H1 (cell line): ENCODE results near the gene MT4. TPM values are rescaled to one million over a fixed set of nuclear protein-coding genes. Genes with fewer than 3 reads are reported as not detected.

Source experiments
- CTCF ChIA-PET: fragments of 300-600 bp; sonication (Branson Sonifier 250); formaldehyde crosslinking; loops from one replicate; lab custom pipeline; 2021; ENCODE audit not compliant: partially characterized antibody; lab: Charles Lee
- POLR2A ChIA-PET: fragments of 300-600 bp; sonication (Branson Sonifier 250); formaldehyde crosslinking; loops from one replicate; lab custom pipeline; 2021; ENCODE audit warnings: inconsistent platforms; ENCODE audit not compliant: partially characterized antibody; lab: Charles Lee
- DNase-seq, 2 experiments: peaks; one replicate each; pipeline versions ENCODE4 v3.0.0 to v3.0.0-alpha.2; 2010 to 2022; ENCODE audit warnings: low spot score in 2 of 2, low read depth in 1 of 2, mixed read lengths in 1 of 2
- FAIRE-seq: peaks from 2 replicates; lab custom pipeline; 2011; peaks lifted over from hg19 to GRCh38; lab: Jason Lieb, UNC
- H2AFZ ChIP-seq: 2 replicates; pipeline ENCODE4 v1.8.1; 2012; ENCODE audit warnings: low read length, inconsistent platforms
- H2AK5ac ChIP-seq: 2 replicates; pipeline ENCODE4 v1.6.1; 2013; ENCODE audit warnings: low read depth, low read length
- H2BK120ac ChIP-seq: replicated peaks from 2 replicates; pipeline ENCODE3; 2013; ENCODE audit warnings: low read depth, low read length, inconsistent platforms
- H2BK12ac ChIP-seq: 2 replicates; pipeline ENCODE4 v1.6.1; 2013; ENCODE audit warnings: low read depth, low read length
- H2BK15ac ChIP-seq: 2 replicates; pipeline ENCODE4 v1.6.1; 2013; ENCODE audit warnings: low read length
- H2BK20ac ChIP-seq: 2 replicates; pipeline ENCODE4 v1.6.1; 2013; ENCODE audit warnings: low read length
- H2BK5ac ChIP-seq: 2 replicates; pipeline ENCODE4 v1.6.1; 2013; ENCODE audit warnings: low read depth, low read length
- H3K14ac ChIP-seq: 2 replicates; pipeline ENCODE4 v1.6.1; 2013; ENCODE audit warnings: inconsistent platforms; ENCODE audit not compliant: insufficient read length
- H3K18ac ChIP-seq: 2 replicates; pipeline ENCODE4 v1.6.1; 2013; ENCODE audit warnings: low read length; ENCODE audit errors: extremely low read depth
- H3K23ac ChIP-seq: 2 replicates; pipeline ENCODE4 v1.6.1; 2013; ENCODE audit warnings: inconsistent platforms; ENCODE audit not compliant: insufficient read length
- H3K23me2 ChIP-seq: 2 replicates; pipeline ENCODE4 v1.6.1; 2013; ENCODE audit warnings: low read depth, low read length
- H3K27ac ChIP-seq: 2 replicates; pipeline ENCODE4 v1.6.1; 2011; ENCODE audit warnings: low read depth, low read length, inconsistent platforms
- H3K27me3 ChIP-seq, 4 experiments: replicated peaks in 1 of 4; 1 replicate in 1 of 4; 2 replicates in 3 of 4; pipeline versions ENCODE4 v1.6.1 to v1.8.1; 2011 to 2013; ENCODE audit warnings: low read length in 3 of 4, mild to moderate bottlenecking in 3 of 4, inconsistent platforms in 2 of 4, mixed read lengths in 2 of 4, moderate library complexity in 1 of 4; ENCODE audit not compliant: control insufficient read depth in 3 of 4, insufficient read depth in 3 of 4; ENCODE audit errors: extremely low read depth in 1 of 4
- H3K36me3 ChIP-seq, 4 experiments: 2 replicates each; pipeline versions ENCODE4 v1.6.1 to v1.8.1; 2011 to 2013; ENCODE audit warnings: mild to moderate bottlenecking in 4 of 4, low read length in 3 of 4, moderate library complexity in 2 of 4, control low read depth in 1 of 4, inconsistent platforms in 1 of 4; ENCODE audit not compliant: insufficient read depth in 4 of 4, control insufficient read depth in 2 of 4
- H3K4ac ChIP-seq: replicated peaks from 2 replicates; pipeline ENCODE3; 2013; ENCODE audit warnings: low read length, low read depth, mixed read lengths, inconsistent platforms; ENCODE audit not compliant: insufficient read length
- H3K4me1 ChIP-seq, 4 experiments: replicated peaks in 1 of 4; 1 replicate in 1 of 4; 2 replicates in 3 of 4; pipeline versions ENCODE4 v1.6.1 to v1.8.1; 2011 to 2013; ENCODE audit warnings: low read length in 3 of 4, inconsistent platforms in 2 of 4, mixed read lengths in 1 of 4; ENCODE audit not compliant: insufficient read depth in 4 of 4, control insufficient read depth in 3 of 4
- H3K4me2 ChIP-seq, 2 experiments: 2 replicates each; pipeline versions ENCODE4 v1.6.1 to v1.8.1; 2011 to 2013; ENCODE audit warnings: low read depth in 2 of 2, low read length in 2 of 2, control low read depth in 1 of 2, inconsistent platforms in 1 of 2, mild to moderate bottlenecking in 1 of 2; ENCODE audit not compliant: insufficient read depth in 1 of 2
- H3K4me3 ChIP-seq, 4 experiments: fragments of 200-600, 300-600 bp in 1 of 4; sonication (generic), shearing (Covaris generic), sonication (Bioruptor Twin) in 1 of 4; 2 replicates each; pipeline versions ENCODE4 v1.5.1 to v1.8.1; 2011 to 2016; ENCODE audit warnings: low read length in 4 of 4, low read depth in 3 of 4, control low read depth in 2 of 4, inconsistent platforms in 2 of 4, mild to moderate bottlenecking in 2 of 4, mixed read lengths in 1 of 4, moderate library complexity in 1 of 4; ENCODE audit not compliant: insufficient read depth in 2 of 4; ENCODE audit errors: extremely low read depth in 1 of 4
- H3K56ac ChIP-seq: replicated peaks from 2 replicates; pipeline ENCODE3; 2013; ENCODE audit warnings: low read depth, mild to moderate bottlenecking, mixed read lengths, low read length, inconsistent platforms; ENCODE audit not compliant: insufficient read length
- H3K79me1 ChIP-seq: 2 replicates; pipeline ENCODE4 v1.6.1; 2013; ENCODE audit warnings: low read depth, low read length, control low read depth
- H3K79me2 ChIP-seq, 2 experiments: 2 replicates each; pipeline versions ENCODE4 v1.6.1 to v1.8.1; 2012 to 2013; ENCODE audit warnings: low read length in 2 of 2, mild to moderate bottlenecking in 2 of 2, inconsistent platforms in 1 of 2; ENCODE audit not compliant: insufficient read depth in 2 of 2, control insufficient read depth in 1 of 2
- H3K9ac ChIP-seq, 4 experiments: replicated peaks in 1 of 4; 1 replicate in 1 of 4; 2 replicates in 3 of 4; pipeline versions ENCODE4 v1.6.1 to v1.8.1; 2011 to 2013; ENCODE audit warnings: low read depth in 3 of 4, low read length in 3 of 4, control low read depth in 2 of 4, mild to moderate bottlenecking in 2 of 4, moderate library complexity in 2 of 4, inconsistent platforms in 1 of 4; ENCODE audit errors: extremely low read depth in 1 of 4
- H3K9me3 ChIP-seq, 2 experiments: 2 replicates each; pipeline versions ENCODE4 v1.6.1 to v1.8.1; 2012 to 2013; ENCODE audit warnings: mild to moderate bottlenecking in 2 of 2, moderate library complexity in 2 of 2, control low read depth in 1 of 2, inconsistent platforms in 1 of 2, low read depth in 1 of 2, low read length in 1 of 2, mixed read lengths in 1 of 2; ENCODE audit not compliant: insufficient read depth in 2 of 2
- H4K20me1 ChIP-seq, 2 experiments: replicated peaks in 1 of 2; 2 replicates each; pipeline versions ENCODE3 to v1.8.1; 2011 to 2013; ENCODE audit warnings: inconsistent platforms in 2 of 2, low read length in 2 of 2, mild to moderate bottlenecking in 1 of 2; ENCODE audit not compliant: insufficient read depth in 2 of 2, control insufficient read depth in 1 of 2
- H4K5ac ChIP-seq: 2 replicates; pipeline ENCODE4 v1.6.1; 2013; ENCODE audit warnings: low read length, low read depth, mixed read lengths, inconsistent platforms; ENCODE audit not compliant: insufficient read length
- H4K8ac ChIP-seq: 2 replicates; pipeline ENCODE4 v1.8.0; 2013; ENCODE audit warnings: mild to moderate bottlenecking, moderate library complexity, low read length, inconsistent platforms; ENCODE audit not compliant: insufficient read depth; ENCODE audit errors: extremely low read depth
- H4K91ac ChIP-seq: replicated peaks from 2 replicates; pipeline ENCODE3; 2013; ENCODE audit warnings: low read length, mixed read lengths, inconsistent platforms; ENCODE audit not compliant: insufficient read length
- BCL11A ChIP-seq, 2 experiments: IDR thresholded peaks; one replicate each; pipeline ENCODE4 v1.6.1; 2011; ENCODE audit warnings: low read depth in 2 of 2, low read length in 2 of 2, mild to moderate bottlenecking in 2 of 2
- BRCA1 ChIP-seq: IDR thresholded peaks from 2 replicates; pipeline ENCODE4 v1.6.1; 2012; ENCODE audit warnings: low read depth, low read length, improper control_type of control experiment
- CBX5 ChIP-seq: fragments of 300-800, 300-1000 bp; sonication (generic); IDR thresholded peaks from 2 replicates; pipeline ENCODE4 v1.7.1; 2016; ENCODE audit warnings: antibody characterized with exemption, low read length, low read depth
- CHD1 ChIP-seq: IDR thresholded peaks from 2 replicates; pipeline ENCODE4 v1.6.1; 2012; ENCODE audit warnings: low read depth, low read length, improper control_type of control experiment
- CHD2 ChIP-seq: IDR thresholded peaks from 2 replicates; pipeline ENCODE4 v1.6.1; 2012; ENCODE audit warnings: low read length, improper control_type of control experiment
- EP300 ChIP-seq, 2 experiments: IDR thresholded peaks; 1 replicate in 1 of 2; 2 replicates in 1 of 2; pipeline ENCODE4 v1.6.1; 2011 to 2012; ENCODE audit warnings: low read depth in 2 of 2, low read length in 2 of 2, mild to moderate bottlenecking in 2 of 2, borderline replicate concordance in 1 of 2, inconsistent platforms in 1 of 2, moderate library complexity in 1 of 2
- FOSL1 ChIP-seq: IDR thresholded peaks from 2 replicates; pipeline ENCODE4 v1.6.1; 2011; ENCODE audit warnings: mild to moderate bottlenecking, low read depth, low read length, moderate library complexity; ENCODE audit not compliant: insufficient read depth
- KDM5A ChIP-seq: fragments of 200-600 bp; IDR thresholded peaks from 2 replicates; pipeline ENCODE4 v1.7.1; 2012; ENCODE audit warnings: mild to moderate bottlenecking, low read length, inconsistent platforms, mixed read lengths
- MAFK ChIP-seq: IDR thresholded peaks from 2 replicates; pipeline ENCODE4 v1.6.1; 2012; ENCODE audit warnings: low read depth, mild to moderate bottlenecking, improper control_type of control experiment, low read length
- RNF2 ChIP-seq: fragments of 200-900, 300-1000 bp; sonication (generic); IDR thresholded peaks from 2 replicates; pipeline ENCODE4 v1.7.1; 2016; ENCODE audit warnings: borderline replicate concordance, low read depth, mild to moderate bottlenecking, antibody characterized with exemption, low read length; ENCODE audit not compliant: poor library complexity, severe bottlenecking; ENCODE audit errors: missing control alignments
- SAP30 ChIP-seq: fragments of 300-600 bp; sonication (generic); IDR thresholded peaks from 2 replicates; pipeline ENCODE4 v1.7.1; 2012; ENCODE audit warnings: low read length, moderate library complexity, mild to moderate bottlenecking, inconsistent platforms; ENCODE audit not compliant: insufficient read depth, insufficient replicate concordance
- SIRT6 ChIP-seq: IDR thresholded peaks from one replicate; pipeline ENCODE4 v1.7.1; 2012; ENCODE audit warnings: low read length, inconsistent platforms
- TCF12 ChIP-seq: IDR thresholded peaks from 2 replicates; pipeline ENCODE4 v1.6.1; 2011; ENCODE audit warnings: low read depth, mild to moderate bottlenecking, low read length
- WGBS, 2 experiments: shearing (Covaris generic) in 1 of 2; methylation state at CpG; one replicate each; pipeline versions ENCODE4 v1.1.6 to v1.1.7; 2013 to 2015; ENCODE audit warnings: low lambda C conversion rate in 2 of 2, mixed read lengths in 2 of 2, inconsistent platforms in 1 of 2, low coverage in 1 of 2, missing lambda C conversion rate in 1 of 2; ENCODE audit not compliant: insufficient replicate concordance in 2 of 2, insufficient coverage in 1 of 2, insufficient read length in 1 of 2; ENCODE audit errors: extremely low coverage in 1 of 2, missing lambda C conversion rate in 1 of 2; 5-methylcytosine and 5-hydroxymethylcytosine counted together
- polyA plus RNA-seq, 7 experiments: library from polyadenylated mRNA; depleted of rRNA in 3 of 7; stranded (reverse) in 5 of 7; unstranded in 2 of 7; fragments of >200 nt in 5 of 7; fragments of 200-250 nt in 2 of 7; gene quantifications; 1 replicate in 5 of 7; 2 replicates in 1 of 7; 4 replicates in 1 of 7; pipeline versions ENCODE4 v1.2.1 to v1.2.3, GENCODE V29; 2011 to 2013; ENCODE audit warnings: missing spikeins in 2 of 7, mixed read lengths in 2 of 7
- total RNA-seq: library from RNA; stranded (reverse); fragmentation: NEBNext Ultra II Directional; extraction: Animal tissue kit (Norgen Biotek cat#: 25700); gene quantifications from 2 replicates; pipeline ENCODE4 v1.2.1, GENCODE V29; 2021

The MT4 gene
- total and polyA plus RNA-seq, 2 of the 8 experiments (the other 6 are each of a cell fraction or from before 2014, with no cell fraction given) = not detected

GRCh38 chr16:56561126-56561525 lies 3.7 kb upstream of the MT4 start:
- FAIRE-seq = no peak
- no peak overlapping the region for H3K18ac ChIP-seq
- H3K4me1 ChIP-seq = no peaks in the 10 kb centered on the region
- no peak overlapping the region for H4K5ac ChIP-seq
- H3K79me2 ChIP-seq = no peaks in the 10 kb centered on the region
- H4K8ac ChIP-seq = no peak overlapping the region
- no peak overlapping the region for H2AFZ ChIP-seq
- no peak overlapping the region for H3K27ac ChIP-seq
- no peak overlapping the region for H2BK120ac ChIP-seq
- H2AK5ac ChIP-seq = no peak overlapping the region
- DNase-seq = no peak
- no peak overlapping the region for H3K56ac ChIP-seq
- no peak overlapping the region for H3K14ac ChIP-seq
- peaks cover 0 to 3% of the 10 kb centered on the region in 2 experiments for H4K20me1 ChIP-seq
- WGBS, 2 experiments = 83% methylated on average over 1 of the region's 1 CpG; no CpG with 5 or more reads in 1 of the 2 experiments
- no peak overlapping the region for H4K91ac ChIP-seq
- ChIA-PET CTCF (interaction anchor here (0.9 to 1.6 kb wide), 7 partner anchors 14 to 47 kb away, joined by 3 to 5 read pairs (median 3); no protein-coding TSS in a partner anchor), POLR2A (interaction anchor here (0.9 kb wide), 1 partner anchor 95 kb away, joined by 3 read pairs; no protein-coding TSS in a partner anchor)
- no peak overlapping the region for H3K4ac ChIP-seq
- no peak overlapping the region for H2BK12ac ChIP-seq
- no peak overlapping the region for H3K23ac ChIP-seq
- no peak for TF ChIP-seq BCL11A (IDR thresholded peaks at IDR 0.05; ENCODE audit: low read depth in 2 of 2, low read length in 2 of 2)
- no peak for TF ChIP-seq CHD2
- TF ChIP-seq MAFK = no peak
- no peak for TF ChIP-seq SAP30
- TF ChIP-seq RNF2 = no peak
- TF ChIP-seq SIRT6 = no peak
- TF ChIP-seq BRCA1 = no peak
- no peak for TF ChIP-seq FOSL1
- no peak for TF ChIP-seq KDM5A
- no peak for TF ChIP-seq CBX5
- no peak for TF ChIP-seq EP300 (IDR thresholded peaks at IDR 0.05; ENCODE audit: borderline replicate concordance in 1 of 2, low read depth in 2 of 2, low read length in 2 of 2)
- no peak for TF ChIP-seq CHD1
- no peak for TF ChIP-seq TCF12
- no peaks in the 10 kb centered on the region; a peak in 1 of 7 replicates for H3K27me3 ChIP-seq
- H3K23me2 ChIP-seq = peaks cover 2% of the 10 kb centered on the region; the same call in 1 of the 2 replicates
- H2BK5ac ChIP-seq = no peak overlapping the region
- H3K4me3 ChIP-seq = no peak overlapping the region
- no peak overlapping the region for H3K4me2 ChIP-seq
- H3K79me1 ChIP-seq = no peaks in the 10 kb centered on the region
- no peaks in the 10 kb centered on the region for H3K9me3 ChIP-seq
- no peaks in the 10 kb centered on the region for H3K36me3 ChIP-seq
- H3K9ac ChIP-seq = no peak overlapping the region
- no peak overlapping the region for H2BK20ac ChIP-seq
- no peak overlapping the region for H2BK15ac ChIP-seq
